Fibroblast of lung (primary cell): Measurements from ENCODE around the gene PRICKLE4. TPM values are rescaled to one million over a fixed set of nuclear protein-coding genes. Genes with fewer than 3 reads are reported as not detected.

ENCODE experiments used
- DNase-seq, 2 donors: peaks; one replicate each; pipeline versions ENCODE4 v3.0.0 to v3.0.0-alpha.2; 2010; ENCODE audit warnings: low read depth in 2 of 2
- H2AFZ ChIP-seq: 2 replicates; pipeline ENCODE4 v1.5.1; 2012; ENCODE audit warnings: low read length, control low read depth, inconsistent platforms
- H3K27ac ChIP-seq: 2 replicates; pipeline ENCODE4 v1.5.1; 2011; ENCODE audit warnings: low read length, control low read depth; ENCODE audit not compliant: insufficient read depth
- H3K27me3 ChIP-seq: 2 replicates; pipeline ENCODE4 v1.5.1; 2011; ENCODE audit warnings: mild to moderate bottlenecking, low read length; ENCODE audit not compliant: control insufficient read depth, insufficient read depth
- H3K36me3 ChIP-seq: 2 replicates; pipeline ENCODE4 v1.5.1; 2011; ENCODE audit warnings: low read length; ENCODE audit not compliant: control insufficient read depth, insufficient read depth
- H3K4me1 ChIP-seq: 2 replicates; pipeline ENCODE4 v1.5.1; 2011; ENCODE audit warnings: low read length; ENCODE audit not compliant: control insufficient read depth, insufficient read depth; ENCODE audit errors: extremely low read depth
- H3K4me2 ChIP-seq: 2 replicates; pipeline ENCODE4 v1.5.1; 2011; ENCODE audit warnings: low read length, control low read depth; ENCODE audit not compliant: insufficient read depth; ENCODE audit errors: extremely low read depth
- H3K4me3 ChIP-seq, 4 experiments: fragments of 200-600 bp in 1 of 4; sonication (generic) in 1 of 4; replicated peaks in 1 of 4; 2 replicates each; pipeline ENCODE4 v1.5.1; 2011 to 2016; ENCODE audit warnings: low read length in 4 of 4, low read depth in 3 of 4, mild to moderate bottlenecking in 3 of 4, control low read depth in 2 of 4, inconsistent platforms in 1 of 4, mixed read lengths in 1 of 4; ENCODE audit not compliant: insufficient read depth in 1 of 4; ENCODE audit errors: control extremely low read depth in 1 of 4
- H3K79me2 ChIP-seq: 2 replicates; pipeline ENCODE4 v1.5.1; 2012; ENCODE audit warnings: mild to moderate bottlenecking, low read length, inconsistent platforms; ENCODE audit not compliant: control insufficient read depth, insufficient read depth
- H3K9ac ChIP-seq: 2 replicates; pipeline ENCODE4 v1.5.1; 2011; ENCODE audit warnings: mild to moderate bottlenecking, low read length, control low read depth; ENCODE audit not compliant: insufficient read depth
- H3K9me3 ChIP-seq: 2 replicates; pipeline ENCODE4 v1.5.1; 2012; ENCODE audit warnings: low read depth, low read length; ENCODE audit not compliant: control insufficient read depth, insufficient read depth
- H4K20me1 ChIP-seq: 2 replicates; pipeline ENCODE4 v1.5.1; 2011; ENCODE audit warnings: low read length; ENCODE audit not compliant: control insufficient read depth, insufficient read depth; ENCODE audit errors: extremely low read depth
- EZH2 ChIP-seq: IDR thresholded peaks from 2 replicates; pipeline ENCODE4 v1.5.1; 2012; ENCODE audit warnings: low read length, control low read depth, mild to moderate bottlenecking; ENCODE audit errors: missing control alignments
- polyA minus RNA-seq: library from RNA; depleted of rRNA, polyadenylated mRNA; stranded (reverse); fragments of >200 nt; gene quantifications from 2 replicates; pipeline ENCODE4 v1.2.3, GENCODE V29; 2011; ENCODE audit warnings: low replicate concordance
- polyA plus RNA-seq, 2 donors: library from polyadenylated mRNA; depleted of rRNA in 1 of 2; stranded (reverse) in 1 of 2; unstranded in 1 of 2; fragments of >200 nt; gene quantifications; 2 replicates each; pipeline ENCODE4 v1.2.1, GENCODE V29; 2011 to 2012; ENCODE audit warnings: missing spikeins in 1 of 2
- total RNA-seq: library from RNA; depleted of rRNA; stranded (reverse); fragments of >200 nt; gene quantifications from 2 replicates; pipeline ENCODE4 v1.2.1, GENCODE V29; 2014
- TF ChIP-seq, protein P1 (sequence below), 2 donors: IDR thresholded peaks in 1 of 2; conservative IDR thresholded peaks in 1 of 2; 1 replicate in 1 of 2; 2 replicates in 1 of 2; pipeline ENCODE4 v1.5.1; 2011 to 2012; ENCODE audit warnings: low read length in 2 of 2, control low read depth in 1 of 2, inconsistent platforms in 1 of 2, low read depth in 1 of 2, mild to moderate bottlenecking in 1 of 2

The PRICKLE4 gene, protein sequence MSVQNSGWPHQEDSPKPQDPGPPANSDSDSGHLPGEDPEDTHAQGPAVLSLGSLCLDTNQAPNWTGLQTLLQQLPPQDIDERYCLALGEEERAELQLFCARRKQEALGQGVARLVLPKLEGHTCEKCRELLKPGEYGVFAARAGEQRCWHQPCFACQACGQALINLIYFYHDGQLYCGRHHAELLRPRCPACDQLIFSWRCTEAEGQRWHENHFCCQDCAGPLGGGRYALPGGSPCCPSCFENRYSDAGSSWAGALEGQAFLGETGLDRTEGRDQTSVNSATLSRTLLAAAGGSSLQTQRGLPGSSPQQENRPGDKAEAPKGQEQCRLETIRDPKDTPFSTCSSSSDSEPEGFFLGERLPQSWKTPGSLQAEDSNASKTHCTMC
- 0.26 TPM in 1 of 2 replicates, not detected in the other for total RNA-seq
- polyA plus RNA-seq, result 0.08 and 0.19 TPM in 2 replicates
- polyA plus RNA-seq (2012), result 0.17 and 0.20 TPM in 2 replicates
- polyA minus RNA-seq, result not detected in 2 replicates

DNA sequence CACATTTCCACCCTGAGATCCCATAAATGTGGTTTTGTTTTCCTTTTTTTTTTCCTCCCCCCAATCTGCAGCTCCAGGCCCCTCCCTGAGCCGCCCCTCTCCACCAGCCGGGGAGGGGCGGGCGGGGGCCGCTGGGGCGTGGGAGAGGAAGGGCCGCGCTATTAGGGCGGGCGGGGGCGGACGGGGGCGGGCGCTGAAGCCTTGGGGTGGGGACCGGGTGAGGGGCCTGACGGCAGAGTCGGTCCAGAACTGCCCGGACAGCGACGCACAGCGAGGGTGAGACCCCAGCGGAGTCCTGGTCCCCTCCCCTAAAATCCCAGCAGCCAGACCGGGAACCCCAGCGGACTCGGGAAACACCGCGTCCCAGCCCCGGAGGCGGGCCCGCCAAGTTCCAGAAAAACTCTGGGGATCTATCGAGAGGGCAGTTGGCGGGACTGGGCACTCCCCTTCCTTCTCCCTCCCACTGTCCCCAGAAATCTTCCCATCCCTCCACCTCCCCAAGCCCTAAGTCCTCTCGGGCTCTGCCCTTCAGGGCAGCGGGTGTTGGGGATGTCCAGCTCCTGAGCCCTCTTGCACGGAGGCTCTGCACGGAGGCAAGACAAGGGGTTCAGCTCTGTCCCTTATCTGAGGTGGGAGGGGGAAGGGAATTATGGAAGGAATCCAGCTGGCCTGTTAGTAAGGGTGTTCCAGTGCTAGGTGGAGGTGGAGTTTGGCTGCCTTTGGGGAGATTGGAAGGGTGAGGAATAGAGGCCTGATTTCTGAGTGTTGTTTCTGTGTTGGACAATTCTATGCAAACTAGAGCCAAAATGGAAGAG lies at the start of gene PRICKLE4:
PRICKLE4 (plus strand) TSS at position 232 of the 815 bp plus-strand sequence. CDS start 2,692 bp downstream, outside the sequence.
- DNase-seq, result no peak
- H3K36me3 ChIP-seq, result peaks cover 3% of the 10 kb centered on the region
- H3K4me3 ChIP-seq, result peak within 1 kb of the TSS; percentile 61 to 73 (median 64)
- H3K4me1 ChIP-seq, result peaks cover 5% of the 10 kb centered on the region
- H3K4me2 ChIP-seq, result peak within 1 kb of the TSS; percentile 79
- no peaks in the 10 kb centered on the region for H3K27me3 ChIP-seq
- no peaks in the 10 kb centered on the region for H3K79me2 ChIP-seq
- TF ChIP-seq, protein P1, sequence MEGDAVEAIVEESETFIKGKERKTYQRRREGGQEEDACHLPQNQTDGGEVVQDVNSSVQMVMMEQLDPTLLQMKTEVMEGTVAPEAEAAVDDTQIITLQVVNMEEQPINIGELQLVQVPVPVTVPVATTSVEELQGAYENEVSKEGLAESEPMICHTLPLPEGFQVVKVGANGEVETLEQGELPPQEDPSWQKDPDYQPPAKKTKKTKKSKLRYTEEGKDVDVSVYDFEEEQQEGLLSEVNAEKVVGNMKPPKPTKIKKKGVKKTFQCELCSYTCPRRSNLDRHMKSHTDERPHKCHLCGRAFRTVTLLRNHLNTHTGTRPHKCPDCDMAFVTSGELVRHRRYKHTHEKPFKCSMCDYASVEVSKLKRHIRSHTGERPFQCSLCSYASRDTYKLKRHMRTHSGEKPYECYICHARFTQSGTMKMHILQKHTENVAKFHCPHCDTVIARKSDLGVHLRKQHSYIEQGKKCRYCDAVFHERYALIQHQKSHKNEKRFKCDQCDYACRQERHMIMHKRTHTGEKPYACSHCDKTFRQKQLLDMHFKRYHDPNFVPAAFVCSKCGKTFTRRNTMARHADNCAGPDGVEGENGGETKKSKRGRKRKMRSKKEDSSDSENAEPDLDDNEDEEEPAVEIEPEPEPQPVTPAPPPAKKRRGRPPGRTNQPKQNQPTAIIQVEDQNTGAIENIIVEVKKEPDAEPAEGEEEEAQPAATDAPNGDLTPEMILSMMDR (conservative IDR thresholded peaks at IDR 0.05 in 1 of 2, IDR thresholded peaks at IDR 0.05 in 1 of 2; ENCODE audit: low read depth in 1 of 2, low read length in 2 of 2), result no peak
- no peak for TF ChIP-seq EZH2
- H4K20me1 ChIP-seq, result no peaks in the 10 kb centered on the region
- H3K9ac ChIP-seq, result peak within 1 kb of the TSS; percentile 44
- peak within 1 kb of the TSS; percentile 78 for H2AFZ ChIP-seq
- H3K27ac ChIP-seq, result no peak within 1 kb of the TSS
- H3K9me3 ChIP-seq, result no peaks in the 10 kb centered on the region

DNA sequence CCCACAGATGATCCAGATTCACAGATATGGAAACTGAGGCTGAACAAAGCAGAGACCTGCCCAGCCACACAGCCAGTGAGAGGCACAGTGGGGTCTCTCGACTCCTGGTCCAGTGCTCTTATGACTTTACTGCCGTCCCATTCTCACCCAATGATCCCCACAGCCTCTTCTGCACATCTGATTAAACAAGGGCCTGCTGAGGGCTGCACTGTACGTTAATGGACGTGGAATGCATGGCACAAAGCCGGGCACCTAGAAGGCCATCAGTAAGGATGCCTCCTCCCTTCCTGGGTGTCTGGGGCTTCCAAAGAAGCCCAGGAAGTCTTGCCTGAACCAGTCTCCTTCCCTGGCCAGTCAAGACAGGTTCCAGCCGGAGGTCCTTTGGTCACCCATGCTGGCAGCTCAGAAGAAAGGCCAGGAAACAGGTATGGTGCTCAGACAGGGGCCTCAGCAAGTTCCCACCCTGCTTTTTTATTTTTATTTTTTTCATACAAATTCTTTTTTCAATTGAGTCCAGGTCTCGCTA lies 49.0 kb upstream of the PRICKLE4 start:
- DNase-seq, result no peak
- no peak overlapping the region for H3K4me2 ChIP-seq

More for the DNA sequence above, 49.0 kb upstream of the PRICKLE4 start:
- Histone ChIP-seq H3K36me3 (no peaks in the 10 kb centered on the region), H2AFZ (no peak overlapping the region), H4K20me1 (no peaks in the 10 kb centered on the region), H3K9ac (no peak overlapping the region), H3K4me1 (peaks cover 3% of the 10 kb centered on the region), H3K27ac (no peak overlapping the region), H3K4me3 (no peak overlapping the region), H3K9me3 (no peaks in the 10 kb centered on the region), H3K27me3 (no peaks in the 10 kb centered on the region), H3K79me2 (no peaks in the 10 kb centered on the region)
- TF ChIP-seq, protein P1 (conservative IDR thresholded peaks at IDR 0.05 in 1 of 2, IDR thresholded peaks at IDR 0.05 in 1 of 2; ENCODE audit: low read depth in 1 of 2, low read length in 2 of 2), result no peak
- no peak for TF ChIP-seq EZH2
